IMR-90 (cell line): ENCODE data around the gene RALGPS2. TPM values are rescaled to one million over a fixed set of nuclear protein-coding genes. Genes with fewer than 3 reads are reported as not detected.

Source experiments
- ATAC-seq: fragments of 200-7000 bp; cut with Tn5 transposase; 2 replicates; pipeline ENCODE4 v1.9.1; 2020; ENCODE audit warnings: low read depth, mild to moderate bottlenecking, moderate library complexity
- BruUV-seq: library from RNA; stranded (reverse); fragments of 400-500 nt; replicated peaks from 2 replicates; lab custom pipeline; 2021; lab: Mats Ljungman, UMichigan
- CTCF ChIA-PET: fragments of 300-600 bp; formaldehyde crosslinking; extraction: SDS; loops from one replicate; lab custom pipeline; 2021; ENCODE audit warnings: antibody characterized with exemption; lab: Yijun Ruan, JAX
- POLR2A ChIA-PET: fragments of 300-600 bp; sonication (Branson Sonifier 250); formaldehyde crosslinking; loops from one replicate; lab custom pipeline; 2022; ENCODE audit warnings: antibody characterized with exemption; ENCODE audit not compliant: unreplicated experiment; lab: Charles Lee
- DNase-seq: peaks from one replicate; pipeline ENCODE4 v3.0.0; 2013
- H2AFZ ChIP-seq: replicated peaks from 2 replicates; pipeline ENCODE3; 2013; ENCODE audit warnings: low read length, mild to moderate bottlenecking; ENCODE audit not compliant: poor library complexity
- H2AK5ac ChIP-seq: 2 replicates; pipeline ENCODE4 v1.6.1; 2013; ENCODE audit warnings: low read depth, low read length, inconsistent platforms
- H2AK9ac ChIP-seq: replicated peaks from 2 replicates; pipeline ENCODE3; 2013; ENCODE audit warnings: mild to moderate bottlenecking, low read depth, low read length, moderate library complexity; ENCODE audit not compliant: poor library complexity
- H2BK120ac ChIP-seq: 2 replicates; pipeline ENCODE4 v1.6.1; 2013; ENCODE audit warnings: low read depth, low read length, inconsistent platforms
- H2BK15ac ChIP-seq: 3 replicates; pipeline ENCODE4 v1.6.1; 2013; ENCODE audit warnings: low read depth, low read length, inconsistent platforms
- H2BK20ac ChIP-seq: 2 replicates; pipeline ENCODE4 v1.6.1; 2013; ENCODE audit warnings: low read depth, mild to moderate bottlenecking, inconsistent platforms, low read length, moderate library complexity
- H2BK5ac ChIP-seq: 2 replicates; pipeline ENCODE4 v1.6.1; 2013; ENCODE audit warnings: mild to moderate bottlenecking, low read depth, low read length, inconsistent platforms; ENCODE audit not compliant: poor library complexity, severe bottlenecking
- H3K14ac ChIP-seq: replicated peaks from 2 replicates; pipeline ENCODE4 v1.6.1; 2013; ENCODE audit warnings: low read depth, low read length, inconsistent platforms
- H3K18ac ChIP-seq: 2 replicates; pipeline ENCODE4 v1.6.1; 2013; ENCODE audit warnings: low read depth, low read length, control low read depth
- H3K23ac ChIP-seq: 2 replicates; pipeline ENCODE4 v1.6.1; 2013; ENCODE audit warnings: low read depth, low read length, inconsistent platforms
- H3K27ac ChIP-seq: 2 replicates; pipeline ENCODE4 v1.5.1; 2013; ENCODE audit warnings: mild to moderate bottlenecking, control low read depth, low read length; ENCODE audit not compliant: insufficient read depth
- H3K27me3 ChIP-seq: 2 replicates; pipeline ENCODE4 v1.6.1; 2013; ENCODE audit warnings: low read length; ENCODE audit not compliant: control insufficient read depth, insufficient read depth
- H3K36me3 ChIP-seq: 2 replicates; pipeline ENCODE4 v1.6.1; 2013; ENCODE audit warnings: low read length, mixed read lengths; ENCODE audit not compliant: control insufficient read depth, insufficient read depth
- H3K4ac ChIP-seq: 2 replicates; pipeline ENCODE4 v1.6.1; 2013; ENCODE audit warnings: low read depth, low read length, inconsistent platforms
- H3K4me1 ChIP-seq: 2 replicates; pipeline ENCODE4 v1.6.1; 2013; ENCODE audit warnings: low read length, mixed read lengths; ENCODE audit not compliant: control insufficient read depth, insufficient read depth
- H3K4me2 ChIP-seq: 2 replicates; pipeline ENCODE4 v1.6.1; 2013; ENCODE audit warnings: low read depth, mild to moderate bottlenecking, control low read depth, low read length, moderate library complexity
- H3K4me3 ChIP-seq: 2 replicates; pipeline ENCODE4 v1.5.1; 2013; ENCODE audit warnings: low read depth, mild to moderate bottlenecking, control low read depth, low read length, moderate library complexity; ENCODE audit not compliant: insufficient read depth
- H3K56ac ChIP-seq: 2 replicates; pipeline ENCODE4 v1.6.1; 2013; ENCODE audit warnings: low read length, inconsistent platforms; ENCODE audit not compliant: insufficient read depth; ENCODE audit errors: extremely low read depth
- H3K79me1 ChIP-seq, 2 experiments: 2 replicates each; pipeline ENCODE4 v1.6.1; 2013; ENCODE audit warnings: low read length in 2 of 2, inconsistent platforms in 1 of 2, low read depth in 1 of 2
- H3K9ac ChIP-seq: 2 replicates; pipeline ENCODE4 v1.6.1; 2013; ENCODE audit warnings: low read depth, low read length, control low read depth
- H3K9me1 ChIP-seq: 2 replicates; pipeline ENCODE4 v1.6.1; 2013; ENCODE audit warnings: low read length, inconsistent platforms; ENCODE audit not compliant: insufficient read depth
- H3K9me3 ChIP-seq: 2 replicates; pipeline ENCODE4 v1.6.1; 2013; ENCODE audit warnings: low read length; ENCODE audit not compliant: control insufficient read depth, insufficient read depth
- H4K20me1 ChIP-seq: 2 replicates; pipeline ENCODE4 v1.6.1; 2013; ENCODE audit warnings: low read length, inconsistent platforms; ENCODE audit not compliant: insufficient read depth
- H4K5ac ChIP-seq: 2 replicates; pipeline ENCODE4 v1.6.1; 2013; ENCODE audit warnings: mild to moderate bottlenecking, low read depth, low read length, control low read depth
- H4K8ac ChIP-seq, 2 experiments: 2 replicates each; pipeline ENCODE4 v1.6.1; 2013; ENCODE audit warnings: low read depth in 2 of 2, low read length in 2 of 2, control low read depth in 1 of 2, inconsistent platforms in 1 of 2
- H4K91ac ChIP-seq: 2 replicates; pipeline ENCODE4 v1.6.1; 2013; ENCODE audit warnings: low read depth, low read length, inconsistent platforms; ENCODE audit not compliant: insufficient read depth
- CHD1 ChIP-seq: IDR thresholded peaks from 2 replicates; pipeline ENCODE4 v1.6.1; 2012; ENCODE audit warnings: low read depth, low read length, improper control_type of control experiment
- WGBS, 2 experiments: methylation state at CpG; one replicate each; pipeline versions ENCODE4 v1.1.5 to v1.1.7; 2013; ENCODE audit warnings: missing lambda C conversion rate in 2 of 2; ENCODE audit not compliant: insufficient read length in 1 of 2; ENCODE audit errors: extremely low coverage in 2 of 2; 5-methylcytosine and 5-hydroxymethylcytosine counted together
- dilution Hi-C: fragments of 300-500 bp; cut with HindIII; formaldehyde crosslinking; loops from one replicate; pipeline ENCODE4 v1.14.3; 2018; ENCODE audit warnings: low sequenced_read_pairs; ENCODE audit not compliant: unreplicated experiment
- in situ Hi-C: fragments of 300-500 bp; cut with MboI; formaldehyde crosslinking; loops from 3 replicates; pipeline ENCODE4 v1.14.3; 2019; ENCODE audit warnings: low sequenced_read_pairs, inconsistent platforms, mixed read lengths
- intact Hi-C: fragments of 100-400 bp; cut with micrococcal nuclease; formaldehyde crosslinking; loops from 2 replicates; pipeline ENCODE4 v1.10.0; 2022
- polyA plus RNA-seq, 3 experiments: library from polyadenylated mRNA; depleted of rRNA; stranded (reverse); fragments of >200 nt; gene quantifications; 2 replicates each; pipeline ENCODE4 v1.2.3, GENCODE V29; 2012; ENCODE audit warnings: low replicate concordance in 1 of 3
- total RNA-seq: library from RNA; depleted of rRNA; stranded (reverse); fragments of >200 nt; gene quantifications from 2 replicates; pipeline ENCODE4 v1.2.3, GENCODE V29; 2012

The RALGPS2 gene
- total and polyA plus RNA-seq, 2 of the 4 experiments (the other 2 are of a cell fraction), result 13.8 to 148 TPM

GRCh38 chr1:178881950-178882349, 156.9 kb downstream of the RALGPS2 start:
- Histone ChIP-seq H3K9me3 (no peaks in the 10 kb centered on the region), H3K18ac (no peak overlapping the region), H2BK15ac (no peak overlapping the region), H3K4me1 (no peaks in the 10 kb centered on the region), H3K27me3 (no peaks in the 10 kb centered on the region), H4K91ac (no peak overlapping the region), H4K20me1 (no peaks in the 10 kb centered on the region), H3K23ac (no peak overlapping the region), H2AK5ac (no peak overlapping the region), H3K9me1 (no peaks in the 10 kb centered on the region), H3K27ac (no peak overlapping the region), H3K4me2 (no peak overlapping the region), H2BK120ac (no peak overlapping the region), H3K14ac (no peak overlapping the region), H2AFZ (no peak overlapping the region), H3K56ac (no peak overlapping the region), H2BK5ac (no peak overlapping the region), H3K9ac (no peak overlapping the region), H3K36me3 (peaks cover 15% of the 10 kb centered on the region), H3K4me3 (no peak overlapping the region), H2AK9ac (no peak overlapping the region), H4K5ac (no peak overlapping the region), H3K4ac (no peak overlapping the region), H3K79me1 (no peaks in the 10 kb centered on the region), H2BK20ac (no peak overlapping the region), H4K8ac (no peak overlapping the region)
- no TSS peak for BruUV-seq
- dilution Hi-C loops (no loop called here), intact Hi-C loops (no loop called here), in situ Hi-C loops (no loop called here)
- ChIA-PET CTCF (no interaction called here), POLR2A (no interaction called here)
- no CpG with 5 or more reads among the region's 3 CpGs for WGBS, 2 experiments
- ATAC-seq (no peak), DNase-seq (no peak)
- TF ChIP-seq CHD1, result no peak
